ENCODE measurements around the gene ARL14. TPM values are rescaled to one million over a fixed set of nuclear protein-coding genes. Genes with fewer than 3 reads are reported as not detected.

The ARL14 gene
- polyA plus RNA-seq (ENCODE audit: insufficient read length in 12 of 12), result not detected
- long read RNA-seq, donor 1, transcript ARL14-201 (1 exons, 1,294 nt), result major isoform, 21 of 21 reads
- long read RNA-seq, donor 1, partial matches to known transcripts, result 0 of 21 reads
- long read RNA-seq, donor 1, other reads (novel, unspliced or antisense), result 0 of 21 reads
- long read RNA-seq, donor 2, result 0 reads
- long read RNA-seq, donor 3, partial matches to known transcripts, result 0 of 1 reads
- long read RNA-seq, donor 3, other reads (novel, unspliced or antisense), result 0 of 1 reads
- long read RNA-seq, donor 4, result 0 reads
- long read RNA-seq, donor 5, partial matches to known transcripts, result 0 of 1 reads
- long read RNA-seq, donor 5, other reads (novel, unspliced or antisense), result 0 of 1 reads
- long read RNA-seq, donor 6, result 0 reads
- long read RNA-seq, donor 7, result 0 reads
- long read RNA-seq, donor 8, result 0 reads
- long read RNA-seq, donor 9, result 0 reads
- long read RNA-seq, donor 10, result 0 reads
- long read RNA-seq, donor 11, result 0 reads

DNA sequence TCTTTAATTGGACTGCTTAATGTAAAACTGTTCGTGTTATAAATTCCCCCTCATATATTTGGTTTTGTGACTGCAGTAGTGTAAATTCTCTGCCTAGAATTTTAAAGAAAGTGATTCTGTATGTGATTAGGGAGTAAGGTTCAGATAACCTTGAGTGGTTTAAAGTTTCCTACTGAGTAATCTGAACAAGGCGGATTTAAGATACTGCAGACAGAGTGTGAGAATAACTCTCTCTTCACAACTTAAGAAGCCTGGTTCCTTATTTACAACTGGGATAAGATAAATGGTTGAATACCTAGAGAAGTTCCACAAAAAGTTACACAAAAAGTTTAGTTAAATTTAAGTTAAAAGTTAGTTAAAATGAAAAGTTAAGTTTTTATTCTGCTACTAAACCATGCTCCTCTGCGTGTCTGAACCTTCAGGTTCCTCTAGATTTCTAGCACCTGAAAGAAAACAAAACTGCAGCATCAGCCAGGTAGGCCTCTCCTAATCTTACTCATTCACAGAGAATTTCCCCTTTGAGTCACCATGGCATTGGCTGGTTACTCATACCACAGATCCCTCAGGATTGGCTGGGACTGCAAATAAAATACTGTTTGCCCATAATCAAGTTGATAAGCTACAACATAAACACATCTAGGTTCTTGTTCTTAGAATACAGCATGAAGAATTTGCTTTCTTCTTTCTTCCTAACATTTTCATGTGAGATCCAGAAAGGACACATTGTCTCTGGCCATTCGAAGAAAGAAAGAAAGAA lies at the start of gene ARL14:
Gene ARL14, plus strand, starts transcription at position 614 of the 757 bp plus-strand sequence. CDS start 187 bp downstream, outside the sequence.
- DNase-seq, result no peak

DNA sequence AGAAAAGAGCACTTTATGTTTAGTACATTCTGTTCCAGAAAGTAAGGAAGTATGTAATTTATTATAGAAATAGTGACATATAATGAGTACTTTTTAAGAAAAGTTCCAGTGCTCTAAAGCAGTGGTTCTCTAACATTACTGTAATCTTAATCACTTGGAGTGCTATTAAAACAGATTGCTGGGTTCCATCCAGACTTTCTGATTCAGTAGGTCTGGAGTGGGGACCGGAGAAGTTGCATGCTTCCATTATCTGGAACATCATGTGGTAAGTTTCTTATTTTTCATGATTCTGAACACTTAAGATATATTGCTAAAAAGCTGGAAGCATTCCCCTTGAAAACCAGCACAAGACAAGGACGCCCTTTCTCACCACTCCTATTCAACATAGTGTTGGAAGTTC lies 47.5 kb upstream of the ARL14 start:
- DNase-seq, result no peak

DNA sequence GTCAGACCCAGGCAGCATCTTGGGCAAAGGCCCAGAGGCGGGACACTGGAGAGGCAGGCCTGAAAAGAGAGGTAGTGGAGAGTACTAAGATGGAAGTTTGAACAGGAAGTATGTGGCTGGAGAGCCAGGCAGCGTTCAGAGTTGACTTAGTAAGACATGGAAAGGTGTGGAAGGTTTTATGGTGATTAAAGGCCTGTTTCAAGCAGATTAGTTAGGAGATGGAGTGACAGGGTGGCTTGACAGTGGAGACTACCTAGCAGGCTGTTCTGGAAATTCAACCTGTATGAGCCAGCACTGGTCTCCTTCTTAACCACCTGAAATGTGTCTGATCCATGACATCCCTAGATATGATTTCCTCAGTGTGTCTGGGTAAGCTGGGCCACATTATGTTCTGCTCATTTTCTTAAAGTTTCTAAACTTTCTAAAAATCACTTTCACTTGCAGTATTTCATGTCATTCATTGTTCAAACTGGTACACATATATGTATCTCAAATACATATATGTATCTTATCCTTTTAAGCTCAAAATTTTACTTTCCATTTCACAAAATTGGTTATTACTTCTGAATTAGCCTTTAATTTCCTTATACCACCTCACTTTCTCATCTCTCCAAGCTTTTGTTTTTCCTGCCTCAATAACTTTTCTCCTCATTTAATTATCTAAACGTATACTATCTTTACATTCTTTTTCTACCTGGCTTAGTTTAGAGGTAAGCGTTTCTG lies 43.4 kb upstream of the ARL14 start:
- no peak for DNase-seq

DNA sequence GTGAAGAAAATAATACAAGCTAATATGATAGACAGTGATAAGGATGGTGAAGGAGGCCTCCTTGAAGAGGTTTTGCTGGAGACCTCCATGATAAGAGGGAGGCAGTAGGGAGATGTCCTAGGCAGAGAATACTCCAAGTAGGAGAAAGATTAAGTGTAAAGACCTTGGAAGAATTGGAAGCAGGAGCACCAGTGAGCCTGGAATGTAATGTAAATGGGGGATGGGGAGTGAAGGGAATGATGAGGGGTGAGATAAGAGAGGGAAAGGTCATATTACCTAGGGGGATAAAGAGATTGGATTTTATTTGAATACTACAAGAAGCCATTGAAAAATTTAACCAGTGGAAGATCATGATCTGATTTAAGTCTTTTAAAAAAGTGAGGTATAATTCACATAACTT lies 41.7 kb upstream of the ARL14 start:
- no peak for DNase-seq

DNA sequence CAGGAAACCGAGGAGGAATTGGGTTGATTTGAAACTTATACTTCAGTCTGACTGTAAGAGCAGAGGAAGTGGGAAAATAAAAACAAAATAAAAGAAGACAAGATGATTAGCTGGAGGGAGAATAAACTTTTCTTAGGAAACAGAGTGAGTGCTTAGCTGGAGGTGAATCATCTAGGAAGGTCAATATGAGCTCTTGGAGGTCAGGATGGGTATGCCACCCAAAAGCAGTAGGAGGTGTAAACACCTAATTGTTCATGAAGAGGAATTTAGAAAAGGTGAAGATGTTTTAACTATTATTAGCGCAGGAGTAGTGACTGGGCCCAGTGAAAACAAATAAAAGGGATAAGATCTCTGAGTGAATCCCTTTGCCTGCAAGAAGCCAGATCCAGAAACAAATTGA lies 39.9 kb upstream of the ARL14 start:
- DNase-seq, result no peak

DNA sequence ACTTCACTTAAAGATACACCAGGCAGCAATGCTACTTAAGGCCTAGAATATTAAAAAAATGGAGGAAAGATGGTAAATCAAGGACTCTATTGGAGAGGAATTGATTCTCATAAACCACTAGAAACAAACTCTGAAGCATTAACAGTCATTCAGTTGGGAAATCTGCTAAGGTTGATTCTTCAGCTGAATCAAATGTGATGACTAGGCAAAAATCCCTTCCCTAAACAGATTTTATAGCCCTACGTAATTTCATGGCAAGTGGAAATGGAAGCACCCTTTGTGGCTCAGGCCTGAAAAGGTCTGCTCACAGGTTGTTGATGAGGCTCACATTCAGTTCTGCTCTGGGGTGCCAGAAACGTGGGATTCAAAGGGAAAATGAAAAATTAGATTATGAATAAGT lies 38.8 kb upstream of the ARL14 start:
- DNase-seq, result no peak

DNA sequence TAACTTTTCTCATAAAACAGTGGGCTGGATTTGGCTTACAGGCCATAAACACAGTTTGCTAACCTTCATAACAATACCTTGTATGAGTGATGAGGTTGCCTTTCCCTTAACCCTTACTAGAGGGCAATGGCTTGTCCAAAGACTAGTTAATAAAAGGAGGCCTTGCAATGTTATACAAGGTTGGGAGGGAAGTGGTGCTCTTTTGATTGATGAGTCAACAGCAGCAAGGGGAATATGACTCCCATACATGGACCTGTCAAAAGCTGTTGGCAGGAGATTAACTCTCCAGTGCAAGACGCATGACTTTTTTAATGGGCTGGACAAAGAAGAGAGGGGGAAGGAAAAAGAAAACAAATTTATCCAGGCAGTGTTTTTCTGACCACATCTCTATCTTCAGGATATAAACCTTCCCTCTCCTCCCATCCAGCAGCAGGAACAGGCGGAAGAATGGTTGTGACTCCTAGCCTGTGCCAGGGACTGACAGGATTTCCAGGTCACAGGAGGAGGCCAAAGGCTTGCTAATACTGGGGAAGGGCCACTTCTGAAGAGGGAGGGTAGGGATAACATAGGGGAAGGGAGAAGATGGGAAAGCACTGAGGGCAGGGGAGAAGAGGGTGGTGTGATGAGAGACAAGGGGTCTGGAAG lies 35.2 kb upstream of the ARL14 start:
- no peak for DNase-seq

DNA sequence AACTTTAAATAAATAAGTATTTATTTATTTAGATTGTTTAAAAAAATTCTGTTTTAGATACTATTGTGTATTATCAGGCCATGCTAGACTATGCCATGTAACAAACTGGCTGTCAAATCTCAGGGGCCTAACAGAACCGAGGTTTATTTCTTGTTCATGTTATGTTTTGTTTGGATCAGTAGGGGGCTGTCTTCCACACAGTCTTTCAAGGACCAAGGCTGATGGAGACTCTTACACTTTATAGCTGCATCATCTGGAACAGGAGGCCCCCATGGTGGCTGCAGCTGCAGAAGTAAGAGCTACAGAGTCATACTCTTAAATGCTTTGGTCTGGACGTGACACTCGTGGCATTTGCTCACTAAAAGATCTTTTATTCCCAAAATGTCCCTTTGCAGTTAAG lies 33.0 kb upstream of the ARL14 start:
- no peak for DNase-seq

DNA sequence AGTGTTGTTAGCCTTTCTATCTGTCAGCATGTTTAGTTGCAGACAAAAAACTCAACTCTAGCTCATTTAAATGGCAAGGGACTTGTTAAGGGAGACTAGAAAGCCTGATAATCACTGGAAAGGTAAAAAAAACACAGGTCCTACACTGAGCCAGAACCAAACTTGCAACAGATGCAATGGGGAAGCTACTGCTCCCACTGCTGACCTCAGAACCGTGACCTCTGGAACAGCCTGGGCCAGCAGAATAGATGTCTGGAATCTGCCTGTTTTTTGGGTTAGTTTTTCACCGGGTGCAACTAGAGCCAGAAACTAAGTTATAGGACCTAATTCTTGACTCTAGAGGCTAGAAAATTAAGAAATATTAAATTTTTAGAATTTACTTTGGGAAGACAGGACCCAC lies 32.5 kb upstream of the ARL14 start:
- DNase-seq, result no peak

DNA sequence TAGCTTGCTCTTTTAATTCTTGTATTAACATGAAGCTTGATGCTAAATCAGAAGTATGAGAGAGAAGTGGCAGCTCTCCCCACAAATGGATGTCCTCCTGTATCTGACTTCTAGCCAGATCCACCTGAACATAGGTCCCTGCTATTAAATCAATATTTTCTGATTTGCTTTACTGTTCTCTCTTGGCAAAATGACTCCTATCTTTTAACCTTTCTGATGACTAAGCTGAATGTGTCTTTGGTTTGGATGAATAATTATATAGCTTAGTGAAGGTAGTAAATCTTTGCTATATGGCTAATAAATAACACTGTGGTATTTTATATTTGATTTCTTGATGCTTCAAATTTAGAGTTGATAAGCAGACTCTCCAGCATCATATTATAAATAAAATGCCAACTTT lies 28.3 kb upstream of the ARL14 start:
- no peak for DNase-seq

DNA sequence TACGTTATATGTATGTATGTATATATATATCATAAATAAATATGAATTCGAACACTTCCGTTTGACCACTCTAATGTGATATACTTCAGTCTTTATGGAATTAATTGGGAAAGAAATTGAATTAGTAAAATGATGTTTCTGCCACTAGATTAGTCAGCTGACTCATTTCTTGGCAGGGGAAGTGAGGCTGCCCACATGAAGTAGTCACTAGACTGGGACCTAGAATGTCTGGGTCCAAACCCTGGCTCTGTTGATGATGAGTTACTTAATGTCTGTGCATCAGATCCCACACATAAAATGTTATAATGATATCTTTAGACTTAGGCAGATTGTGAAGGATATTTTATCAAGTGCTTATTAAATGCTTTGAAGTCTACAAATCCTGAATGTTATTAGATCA lies 27.4 kb upstream of the ARL14 start:
- no peak for DNase-seq

DNA sequence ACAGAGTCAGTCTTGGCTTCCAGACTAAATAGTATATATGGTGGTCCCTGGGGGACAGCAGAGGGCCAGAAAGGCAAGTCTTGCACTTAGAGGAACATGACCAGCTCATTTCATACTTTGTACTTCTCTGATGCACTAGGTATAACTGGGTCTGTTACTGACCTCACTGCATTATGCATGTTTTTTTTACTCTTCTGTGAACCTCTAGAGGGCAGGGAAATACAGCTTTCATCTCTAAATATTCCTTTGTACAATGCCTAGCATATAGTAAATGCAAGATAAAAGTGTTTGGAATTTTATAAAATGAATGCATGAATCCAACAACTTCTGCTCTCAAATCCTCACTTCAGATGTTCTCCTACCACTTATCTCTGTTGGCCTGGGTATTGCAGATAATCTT lies 23.4 kb upstream of the ARL14 start:
- DNase-seq, result no peak

DNA sequence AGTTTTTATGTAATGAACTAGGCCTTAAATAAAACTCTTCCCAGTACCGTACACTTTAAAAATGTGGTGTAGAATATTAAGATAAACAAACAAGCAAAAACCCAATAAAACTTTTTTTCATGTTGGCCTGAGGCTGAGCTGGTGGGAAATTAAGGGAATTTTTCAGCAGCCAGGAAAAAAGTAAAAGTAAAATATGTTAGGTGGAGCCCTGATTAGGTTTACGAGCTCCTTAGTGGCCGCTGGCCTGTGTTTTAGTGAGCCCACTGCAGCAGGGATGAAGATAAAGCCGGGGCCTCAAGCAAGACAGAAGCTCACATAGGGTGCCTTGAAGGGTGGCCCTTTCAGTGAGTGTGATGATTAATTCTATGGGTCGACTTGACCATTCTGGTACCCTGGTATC lies 16.1 kb upstream of the ARL14 start:
- DNase-seq, result no peak

DNA sequence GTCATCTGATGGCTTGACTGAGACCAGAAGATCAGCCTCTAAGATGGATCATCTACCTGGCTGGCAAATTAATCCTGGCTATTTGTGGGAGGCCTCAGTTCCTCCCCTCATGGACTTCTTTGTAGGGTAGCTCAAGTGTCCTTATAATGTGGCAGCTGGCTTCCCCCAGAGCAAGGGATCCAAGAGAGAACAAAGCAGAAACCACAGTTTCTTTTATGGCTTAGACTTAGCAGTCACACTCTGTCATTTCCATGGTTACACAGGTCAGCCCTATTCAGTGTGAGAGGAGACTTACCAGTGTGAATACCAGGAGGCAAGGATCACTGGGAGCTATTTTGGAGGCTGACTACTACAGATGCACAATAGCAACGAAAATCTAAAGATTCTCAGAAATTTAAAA lies 15.3 kb upstream of the ARL14 start:
- no peak for DNase-seq

DNA sequence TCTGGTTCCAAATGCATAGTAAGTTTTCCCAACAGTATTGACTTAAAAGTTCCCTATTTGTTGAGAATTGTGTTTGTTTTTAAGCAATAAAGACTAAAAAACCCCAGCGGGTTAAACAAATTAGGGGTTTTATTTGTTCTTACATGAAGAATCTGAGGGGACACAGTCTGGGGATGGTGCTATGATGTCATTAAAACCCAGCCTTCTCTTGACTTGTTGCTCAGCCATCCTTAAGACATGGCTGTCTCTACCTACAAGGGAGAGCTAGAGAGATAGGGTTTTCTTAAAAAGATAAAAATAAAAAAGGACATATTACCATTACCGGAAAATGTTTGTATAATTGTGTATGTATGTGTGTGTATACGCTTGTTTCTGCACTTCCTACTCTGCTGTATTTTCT lies 11.7 kb upstream of the ARL14 start:
- no peak for DNase-seq

DNA sequence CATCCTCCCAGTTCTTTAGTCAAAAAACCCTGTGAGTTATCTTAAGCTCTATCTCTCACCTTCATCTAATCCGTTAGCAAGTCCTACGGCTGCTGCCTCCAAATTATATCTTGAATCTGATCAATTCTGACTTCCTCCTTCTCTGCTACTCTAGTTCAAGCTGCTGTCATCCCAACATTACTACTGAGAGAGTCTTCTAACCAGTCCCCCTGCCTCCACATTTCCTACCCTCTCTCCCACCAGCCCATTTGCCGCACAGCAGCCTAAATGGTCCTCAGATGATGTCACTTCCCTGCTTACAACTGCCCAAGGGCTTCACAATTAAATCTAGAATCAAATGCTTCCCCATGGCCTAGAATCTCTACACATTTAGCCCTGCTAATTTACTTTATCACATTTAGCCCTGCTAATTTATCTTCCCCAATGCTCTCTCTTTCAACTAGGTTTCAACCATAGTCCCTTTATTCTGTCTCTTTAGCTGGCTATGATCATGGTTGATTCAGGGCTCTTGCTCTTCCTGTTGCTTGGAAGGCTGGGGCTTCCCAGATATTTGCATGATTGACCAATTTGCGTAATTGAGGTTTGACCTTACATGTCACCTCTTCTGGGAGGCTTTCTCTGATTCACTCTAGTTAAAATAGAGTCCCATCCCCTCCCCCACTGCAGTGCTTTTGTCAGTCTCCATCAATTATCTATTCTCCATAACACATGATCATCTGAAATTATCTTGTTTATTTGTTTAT lies 11.0 kb upstream of the ARL14 start:
- no peak for DNase-seq

DNA sequence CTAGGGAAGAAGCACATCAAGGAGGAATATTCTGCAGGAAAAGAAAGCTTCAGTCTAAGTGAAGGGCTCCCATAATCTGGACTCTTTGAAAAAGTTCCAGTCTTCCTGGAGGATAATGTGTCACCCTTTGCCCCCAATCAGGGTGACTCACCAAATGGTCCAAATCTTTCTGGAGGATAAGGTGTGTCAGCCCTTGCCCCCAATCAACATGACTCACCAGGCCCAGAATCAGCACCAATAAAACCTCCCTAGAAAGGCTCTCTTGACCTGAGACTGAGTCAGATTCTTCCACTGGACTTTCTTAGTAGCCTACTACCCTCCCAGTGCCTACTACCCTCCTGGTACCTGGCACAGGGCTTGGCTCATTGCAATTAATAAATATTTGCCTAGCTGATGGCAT lies 9.5 kb upstream of the ARL14 start:
- no peak for DNase-seq

DNA sequence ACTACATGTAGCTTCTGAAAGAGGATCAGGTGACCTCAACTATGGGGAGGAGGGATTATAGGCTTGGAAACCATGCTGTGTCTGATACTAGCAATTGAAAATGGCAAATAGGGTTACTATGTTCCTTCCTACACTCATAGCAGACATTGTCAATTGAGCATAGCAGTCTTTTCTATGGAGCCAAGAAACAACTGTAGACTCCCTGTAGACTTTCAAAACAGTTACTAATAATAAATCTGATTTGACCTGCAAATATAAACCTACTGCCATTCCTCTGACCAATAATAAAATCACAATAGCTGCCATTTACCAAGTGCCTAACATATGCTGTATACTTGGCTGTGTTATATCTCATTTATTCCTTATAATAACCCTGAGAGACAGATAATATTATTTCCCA lies 8.5 kb upstream of the ARL14 start:
- DNase-seq, result no peak

DNA sequence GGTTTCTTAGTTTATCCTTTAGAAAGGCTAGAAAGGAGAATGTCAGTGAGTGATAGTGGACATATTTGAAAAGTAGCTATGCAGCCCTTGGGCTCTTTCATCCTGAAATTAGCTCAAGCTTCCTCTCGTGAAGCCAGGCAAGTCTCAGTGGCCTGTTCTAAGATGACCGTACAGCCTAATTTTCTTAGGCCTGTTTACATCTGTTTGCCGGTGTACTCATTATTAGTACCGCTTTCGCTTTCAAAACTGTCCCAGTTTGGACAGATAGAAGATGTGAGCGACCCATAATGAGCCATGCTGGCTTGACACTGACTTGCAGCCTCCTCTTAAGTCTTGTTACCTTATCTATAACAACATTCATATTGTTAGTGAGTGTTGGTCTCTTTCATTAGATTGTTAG lies 5.7 kb upstream of the ARL14 start:
- DNase-seq, result no peak

DNA sequence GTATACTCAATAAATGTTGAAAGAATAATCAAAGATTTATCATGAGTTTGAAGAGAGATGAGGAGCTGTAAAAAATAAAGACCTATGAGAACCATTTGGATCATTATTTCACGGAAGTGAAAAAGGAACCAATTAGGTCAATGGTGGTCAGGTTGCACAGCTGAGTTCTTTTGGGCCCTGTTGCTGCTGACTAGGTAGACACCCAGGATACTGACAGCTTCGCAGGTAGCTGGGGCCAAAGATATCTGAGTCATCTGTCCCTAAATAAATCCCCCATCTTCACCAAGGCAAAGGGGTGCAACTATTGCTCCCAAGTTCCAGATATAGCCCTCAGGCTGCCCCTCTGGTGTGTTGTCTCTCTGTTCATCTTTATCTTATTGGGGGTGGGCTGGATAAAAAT lies 5.0 kb upstream of the ARL14 start:
- no peak for DNase-seq

DNA sequence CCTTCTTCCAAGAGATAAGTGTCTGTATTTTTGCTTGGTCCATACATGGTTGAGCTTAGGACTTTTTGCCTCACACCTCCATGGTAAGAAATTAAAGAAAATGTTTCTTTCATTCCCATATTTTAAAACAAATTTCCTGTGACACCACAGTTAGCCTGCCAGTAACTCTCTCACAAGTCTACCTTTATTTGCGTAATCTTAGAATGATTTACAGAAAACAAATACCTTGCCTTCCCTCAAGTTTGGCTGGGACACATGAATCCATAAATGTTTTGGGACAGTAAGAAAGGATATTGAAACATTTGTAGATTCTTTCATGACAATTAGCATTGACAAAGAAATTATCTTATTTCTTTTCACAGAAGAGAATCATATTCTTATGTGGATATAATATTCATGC lies 3.8 kb upstream of the ARL14 start:
- no peak for DNase-seq
